M059J (cell line): Measurements from ENCODE around the gene TXNDC5. TPM values are rescaled to one million over a fixed set of nuclear protein-coding genes. Genes with fewer than 3 reads are reported as not detected.

ENCODE experiments used
- DNase-seq: peaks from one replicate; pipeline ENCODE4 v3.0.0-alpha.2; 2012; ENCODE audit warnings: low read depth
- total RNA-seq: library from RNA; depleted of rRNA; stranded (reverse); fragments of >200 nt; shearing (Covaris generic); gene quantifications from 2 replicates; pipeline ENCODE4 v1.2.3, GENCODE V29; 2014; rRNA removed

Gene TXNDC5
- 445 and 601 TPM in 2 replicates for total RNA-seq

DNA sequence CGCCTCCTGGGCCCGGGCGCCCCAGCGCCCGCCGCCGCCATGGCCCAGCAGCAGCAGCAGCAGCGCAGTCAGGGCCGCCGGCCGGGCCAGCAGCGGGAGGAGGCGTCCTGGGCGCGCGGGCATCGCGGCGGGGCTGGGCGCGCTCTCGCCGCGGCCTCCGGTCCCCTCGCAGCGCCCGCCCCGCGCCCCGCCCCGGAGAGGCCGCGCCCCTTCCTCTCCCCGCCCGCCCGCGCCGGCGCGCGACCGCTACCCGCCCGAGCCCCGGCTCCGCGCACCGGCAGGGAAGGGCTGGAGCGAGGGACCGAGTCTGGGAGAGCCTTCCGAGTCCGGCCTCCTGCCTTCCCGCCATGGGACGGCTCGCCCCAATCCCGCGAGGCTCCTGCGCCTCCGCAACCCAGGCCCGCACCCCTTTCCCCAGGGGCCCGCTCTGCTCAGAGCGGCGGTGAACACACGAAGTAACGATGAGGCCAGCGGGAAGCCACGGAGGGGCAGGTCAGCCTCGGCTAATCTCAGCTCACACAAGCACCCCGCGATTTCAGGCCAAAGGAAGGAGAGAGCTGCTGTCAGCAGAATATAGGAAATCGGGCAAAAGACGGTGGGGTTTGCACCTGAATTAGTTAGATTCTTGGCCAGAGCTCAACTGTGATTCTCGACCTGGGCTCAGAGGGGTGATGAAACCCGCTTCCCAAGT, at the start of gene TXNDC5:
Gene TXNDC5, minus strand, starts transcription at position 135 of the 691 bp plus-strand sequence. Its CDS starts 12 bp downstream, at position 123.
- DNase-seq: peak; percentile 74

DNA sequence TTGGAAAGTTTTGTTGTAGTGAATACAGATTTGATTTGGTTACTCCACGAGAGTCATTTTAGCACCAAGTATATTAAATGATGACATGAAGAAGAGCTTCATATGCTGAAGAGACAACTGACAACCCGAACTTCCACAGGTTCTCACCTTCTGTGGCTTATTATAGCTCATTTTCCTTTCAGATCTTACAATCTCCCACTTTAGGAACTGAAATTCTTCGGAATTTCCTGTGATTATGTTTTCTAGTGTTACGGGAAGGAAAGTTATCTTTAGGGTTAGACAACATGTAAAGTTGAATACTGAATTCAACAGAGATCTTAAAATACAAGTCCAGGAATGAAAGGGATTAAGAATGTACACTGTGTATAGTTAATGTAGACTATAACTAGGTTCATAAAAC, 49.6 kb upstream of the TXNDC5 start:
- DNase-seq: no peak

GRCh38 chr6:7959453-7959852, 48.9 kb upstream of the TXNDC5 start:
- DNase-seq: no peak

DNA sequence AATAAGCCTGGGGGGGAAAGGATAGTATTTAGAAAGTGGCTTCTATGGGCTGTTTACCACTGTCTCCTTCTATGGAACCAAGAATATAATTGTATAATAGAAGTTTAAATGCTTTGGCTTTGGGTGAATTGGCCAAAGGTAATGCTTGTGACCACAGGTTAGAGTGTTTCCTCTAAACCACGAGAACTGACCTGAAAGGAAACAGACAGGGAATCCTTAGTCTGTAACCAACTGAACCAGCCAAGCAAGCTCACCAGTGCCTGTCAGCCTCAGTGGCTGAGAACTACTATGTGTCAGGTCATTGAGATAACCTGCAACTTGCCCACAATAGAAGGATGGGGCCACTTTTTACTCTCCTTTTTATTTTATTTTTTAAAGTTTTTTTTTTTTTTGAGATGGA, 47.9 kb upstream of the TXNDC5 start:
- DNase-seq: no peak

DNA sequence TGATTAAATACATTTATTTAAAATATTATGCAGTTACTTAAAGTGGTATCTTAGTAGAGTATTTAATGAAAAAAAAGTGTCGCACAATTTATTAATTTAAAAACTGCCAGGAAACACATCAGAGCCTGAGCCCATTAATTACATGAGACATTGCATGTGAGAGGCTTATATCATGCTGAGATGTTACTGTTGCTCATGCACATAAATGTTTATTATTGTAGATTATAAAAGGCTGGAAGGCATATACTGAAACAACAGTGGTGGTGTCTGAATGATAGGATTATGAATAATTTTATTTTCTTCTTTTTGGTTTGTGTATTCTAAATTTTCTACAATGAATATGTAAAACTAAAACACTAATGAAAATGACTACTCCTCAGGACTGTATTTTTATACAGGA, 45.7 kb upstream of the TXNDC5 start:
- DNase-seq: no peak

GRCh38 chr6:7954477-7955200, 44.1 kb upstream of the TXNDC5 start:
- peak; percentile 74 for DNase-seq

DNA sequence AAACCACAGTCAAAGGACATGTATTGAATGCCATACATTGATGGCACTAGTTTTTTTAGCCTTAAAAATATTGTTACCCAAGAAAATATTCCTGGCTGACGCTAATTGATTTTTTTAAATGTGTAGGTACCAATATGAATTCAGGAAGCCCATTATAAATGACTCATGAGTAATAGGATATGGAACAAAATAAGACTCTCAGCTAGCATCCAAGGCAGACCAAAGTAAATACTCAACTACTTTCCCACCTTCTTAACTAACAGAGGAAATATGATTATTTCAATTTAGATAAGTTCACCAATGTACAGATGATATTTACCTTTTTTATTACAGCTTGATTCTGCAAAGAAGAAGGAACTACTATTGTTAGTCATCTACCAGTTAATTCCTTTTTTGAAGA, 43.2 kb upstream of the TXNDC5 start:
- DNase-seq: no peak

- DNase-seq: no peak
Measured at GRCh38 chr6:7939864-7940228, 29.3 kb upstream of the TXNDC5 start.

DNA sequence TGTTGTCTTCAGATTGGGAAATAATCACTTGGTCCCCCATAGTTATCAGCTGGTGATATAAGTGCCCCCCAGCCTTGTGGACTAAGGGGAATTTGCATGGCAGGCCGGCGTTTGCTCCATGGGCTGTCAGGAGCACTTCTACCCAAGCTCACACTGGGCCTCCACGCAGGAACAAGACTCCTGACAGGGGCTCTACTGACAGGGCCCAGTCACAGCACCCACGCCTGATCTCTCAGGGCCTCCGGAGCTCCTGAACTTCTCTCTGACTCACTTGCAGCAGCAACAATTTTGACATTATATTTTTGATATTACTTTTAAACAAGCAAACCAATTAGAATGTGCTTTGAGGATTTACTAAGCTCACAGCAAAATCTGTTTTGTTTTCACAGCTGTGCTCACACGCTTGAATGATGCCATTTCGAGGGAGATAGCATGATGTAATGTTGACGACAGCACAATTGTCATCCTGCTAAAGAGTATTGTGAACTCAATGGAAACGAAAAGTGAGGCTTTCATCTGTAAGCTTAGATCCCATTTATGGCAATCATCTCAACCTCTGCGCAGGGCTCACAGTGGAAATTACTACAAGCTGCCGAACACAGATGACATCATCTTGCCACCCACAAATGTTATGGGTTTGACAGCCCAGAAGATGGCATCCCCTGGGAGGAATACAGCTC, 28.7 kb upstream of the TXNDC5 start:
- no peak for DNase-seq

GRCh38 chr6:7938562-7939183, 28.1 kb upstream of the TXNDC5 start:
- DNase-seq: no peak

DNA sequence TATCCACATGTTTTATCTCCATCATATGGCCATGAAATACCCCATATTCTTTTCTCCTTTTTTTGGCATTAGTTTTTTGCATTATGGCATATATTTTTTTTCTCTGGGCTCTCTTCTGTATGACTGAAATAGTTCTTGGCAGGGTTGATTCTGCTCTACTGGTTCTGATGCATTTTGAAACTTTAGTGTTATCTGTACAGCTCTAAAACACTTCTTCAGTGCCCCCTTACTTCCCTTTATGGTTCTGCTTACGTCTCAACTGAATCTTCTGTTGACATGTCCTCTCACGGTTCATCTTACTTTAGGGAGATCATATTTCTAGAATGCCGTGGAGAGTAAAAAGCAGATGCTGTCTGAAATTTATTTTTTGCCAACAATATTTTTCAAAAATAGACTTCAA, 23.2 kb upstream of the TXNDC5 start:
- no peak for DNase-seq

DNA sequence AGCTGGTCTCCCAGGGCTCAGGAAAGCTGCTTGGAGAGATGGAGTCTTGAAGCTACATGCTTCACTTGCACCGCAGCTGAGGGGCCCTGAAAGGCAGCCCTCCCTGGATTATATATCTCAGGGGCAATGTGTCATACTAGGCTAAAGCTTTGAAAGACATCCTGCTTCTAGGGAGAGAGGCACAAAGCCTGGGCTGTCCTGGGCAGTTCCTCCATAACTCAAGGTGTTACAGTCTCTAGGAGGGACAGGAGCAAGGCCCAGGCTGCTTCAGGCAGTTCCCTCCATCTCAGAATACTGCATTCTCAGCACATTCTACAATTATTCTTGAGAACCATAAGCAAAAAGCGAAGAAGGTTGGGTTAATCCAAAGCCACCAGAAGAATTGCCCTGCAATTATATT, 22.0 kb upstream of the TXNDC5 start:
- no peak for DNase-seq

DNA sequence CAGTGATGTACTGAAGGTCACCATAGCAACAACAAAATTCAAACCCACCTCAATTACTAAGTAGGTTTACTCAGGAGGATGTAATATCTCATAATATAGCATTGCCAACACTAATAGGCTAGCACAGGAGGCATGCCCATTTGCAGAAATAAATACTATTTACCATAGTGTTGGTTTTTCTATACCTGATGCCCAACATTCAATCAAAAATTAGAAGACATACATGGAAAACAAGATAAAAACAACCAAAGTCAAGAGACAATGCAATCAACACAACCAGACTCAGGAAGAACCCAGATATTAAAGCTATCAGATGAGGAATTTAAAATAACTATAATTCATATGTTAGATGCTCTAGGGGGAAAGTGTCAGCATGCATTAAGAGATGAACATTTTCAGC, 14.3 kb upstream of the TXNDC5 start:
- no peak for DNase-seq

DNA sequence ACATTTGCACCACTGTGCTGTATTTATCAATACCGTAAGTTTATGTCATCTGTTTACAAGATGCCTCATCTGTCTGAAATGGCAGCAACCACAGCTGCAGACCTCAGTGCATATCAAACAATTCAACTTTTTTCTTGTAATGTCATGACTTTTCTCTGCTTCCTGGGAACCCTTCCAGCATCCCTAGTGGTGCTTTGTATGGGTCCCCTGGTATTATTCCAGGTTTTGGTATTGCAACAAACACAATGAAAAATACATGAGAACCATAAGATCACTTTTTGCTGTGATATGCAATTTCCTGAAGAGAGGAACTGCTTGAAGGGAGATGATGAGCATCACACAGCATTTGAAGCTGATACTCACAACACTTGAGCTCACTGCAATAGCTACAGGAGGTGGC, 12.0 kb upstream of the TXNDC5 start:
- peak; percentile 29 for DNase-seq

DNA sequence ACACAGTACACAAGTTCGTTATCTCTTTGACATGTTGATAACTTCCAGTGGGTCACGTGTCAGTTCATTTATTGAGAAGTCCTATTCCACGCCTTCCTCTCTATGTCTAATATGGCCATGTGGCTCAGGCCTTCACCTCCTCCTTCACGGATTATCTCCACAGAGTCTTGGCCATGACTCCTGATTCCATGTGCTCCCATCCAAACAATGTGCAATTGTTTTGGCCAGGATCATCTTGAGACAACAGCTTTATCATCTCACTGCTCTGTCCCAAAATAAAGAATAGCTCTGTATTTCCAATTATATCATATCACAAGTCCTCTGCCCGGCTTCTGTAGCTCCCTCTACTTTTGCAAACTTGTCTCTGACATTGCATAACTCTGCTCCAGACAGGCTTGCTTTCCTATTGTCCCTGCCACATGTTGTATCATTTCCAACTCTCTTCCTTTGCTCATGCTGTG, 11.1 kb upstream of the TXNDC5 start:
- no peak for DNase-seq

- no peak for DNase-seq
Measured at GRCh38 chr6:7921046-7921445, 10.5 kb upstream of the TXNDC5 start.

- DNase-seq: no peak
Measured at GRCh38 chr6:7920425-7920824, 9.8 kb upstream of the TXNDC5 start.

DNA sequence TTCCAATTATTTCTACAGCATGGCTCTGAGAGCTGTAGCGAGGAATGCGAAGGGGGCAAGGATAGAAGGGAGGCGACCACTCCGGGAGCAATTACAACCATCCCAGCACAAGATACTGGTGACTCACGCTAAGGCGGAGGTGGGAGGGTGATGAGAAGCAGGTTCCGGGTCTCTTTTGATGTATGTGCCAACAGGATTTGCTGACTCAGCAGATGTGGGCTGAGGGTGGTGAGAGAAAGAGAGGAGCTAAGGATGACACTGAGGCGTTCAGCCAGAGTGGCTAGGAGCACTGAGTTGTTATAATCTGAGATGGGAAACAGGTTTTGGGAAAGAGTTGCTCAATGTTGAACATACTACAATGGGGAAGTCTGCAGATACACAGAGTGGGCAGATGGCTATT, 9.3 kb upstream of the TXNDC5 start:
- DNase-seq: peak; percentile 31

DNA sequence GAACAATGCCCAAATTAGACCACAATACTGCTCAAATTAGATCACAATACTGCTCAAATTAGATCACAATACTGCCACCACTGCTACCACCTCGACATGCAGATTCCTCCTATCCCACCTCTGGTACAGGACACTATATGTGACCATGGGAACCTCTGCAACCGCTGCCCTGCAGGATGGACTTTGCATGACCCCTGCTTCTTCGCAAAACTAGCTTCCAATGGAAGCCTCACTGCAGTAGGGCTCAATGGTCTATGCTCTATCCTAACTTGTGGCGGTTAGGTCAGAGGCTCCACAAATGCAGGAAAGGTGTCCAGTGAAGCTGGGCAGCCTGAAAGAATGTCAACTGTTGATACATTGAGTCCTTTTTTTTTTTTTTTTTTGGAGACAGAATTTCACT, 7.8 kb upstream of the TXNDC5 start:
- DNase-seq: no peak

DNA sequence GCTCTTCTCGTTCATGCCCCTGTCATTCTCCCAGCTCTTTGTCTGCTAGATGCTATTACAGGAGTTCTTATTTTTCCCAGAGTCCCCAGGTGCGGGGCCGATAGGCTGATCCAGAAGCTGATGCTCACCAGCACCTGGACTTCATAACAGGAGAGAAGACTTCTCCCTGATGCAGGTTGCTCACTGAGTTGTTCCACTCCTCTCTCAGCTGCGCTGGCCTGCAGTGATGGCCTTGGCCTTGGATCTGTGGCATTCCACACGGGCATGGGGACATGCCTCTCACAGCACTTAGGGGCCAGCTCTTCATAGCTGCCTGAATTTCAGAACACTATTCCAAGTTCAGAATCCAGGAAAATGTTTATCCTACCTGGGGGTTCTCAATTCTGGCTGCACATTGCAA, 7.1 kb upstream of the TXNDC5 start:
- DNase-seq: no peak

DNA sequence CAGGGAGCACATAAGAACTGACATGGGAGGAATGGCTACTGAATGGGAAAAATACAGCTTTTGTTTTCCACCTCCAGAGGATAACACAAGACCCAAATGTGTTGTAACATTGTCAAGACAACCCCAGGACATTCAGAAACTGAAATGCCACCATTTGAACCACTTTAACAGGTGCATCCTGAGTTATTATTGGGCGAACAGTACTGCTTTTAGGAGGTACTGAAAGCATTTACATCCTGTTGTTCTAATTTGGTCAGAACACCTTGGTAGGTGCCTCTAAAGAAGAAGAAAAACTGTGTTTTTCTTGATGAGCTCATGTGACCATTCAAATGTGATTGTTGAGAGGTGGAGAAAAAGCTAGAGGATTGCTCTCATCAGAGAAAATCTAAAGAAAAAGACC, 6.4 kb upstream of the TXNDC5 start:
- no peak for DNase-seq

GRCh38 chr6:7914991-7915789, 4.6 kb upstream of the TXNDC5 start:
- DNase-seq: peak; percentile 63
